ENCODE results near the gene RPUSD4.

DNA sequence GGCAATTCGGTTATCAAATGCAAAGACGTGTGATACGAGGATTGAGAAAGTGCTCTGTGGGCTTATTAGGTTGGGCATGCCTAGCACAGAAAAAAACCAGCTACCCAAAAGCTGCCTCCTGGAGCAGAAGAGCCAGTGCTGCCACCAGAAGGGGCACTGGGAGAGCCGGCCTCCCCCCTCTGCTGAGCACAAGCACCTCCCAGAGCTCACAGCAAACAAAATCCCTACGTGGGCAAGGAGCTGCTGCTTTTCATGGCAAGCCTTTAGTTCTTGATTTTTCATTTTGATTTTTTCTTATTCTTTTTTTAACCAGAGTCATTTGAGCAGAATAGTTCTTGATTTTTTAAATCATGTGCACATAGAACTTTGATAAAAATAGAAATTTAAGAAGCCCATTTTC, 12.8 kb downstream of the RPUSD4 start:
- TF ChIP-seq, protein P1, sequence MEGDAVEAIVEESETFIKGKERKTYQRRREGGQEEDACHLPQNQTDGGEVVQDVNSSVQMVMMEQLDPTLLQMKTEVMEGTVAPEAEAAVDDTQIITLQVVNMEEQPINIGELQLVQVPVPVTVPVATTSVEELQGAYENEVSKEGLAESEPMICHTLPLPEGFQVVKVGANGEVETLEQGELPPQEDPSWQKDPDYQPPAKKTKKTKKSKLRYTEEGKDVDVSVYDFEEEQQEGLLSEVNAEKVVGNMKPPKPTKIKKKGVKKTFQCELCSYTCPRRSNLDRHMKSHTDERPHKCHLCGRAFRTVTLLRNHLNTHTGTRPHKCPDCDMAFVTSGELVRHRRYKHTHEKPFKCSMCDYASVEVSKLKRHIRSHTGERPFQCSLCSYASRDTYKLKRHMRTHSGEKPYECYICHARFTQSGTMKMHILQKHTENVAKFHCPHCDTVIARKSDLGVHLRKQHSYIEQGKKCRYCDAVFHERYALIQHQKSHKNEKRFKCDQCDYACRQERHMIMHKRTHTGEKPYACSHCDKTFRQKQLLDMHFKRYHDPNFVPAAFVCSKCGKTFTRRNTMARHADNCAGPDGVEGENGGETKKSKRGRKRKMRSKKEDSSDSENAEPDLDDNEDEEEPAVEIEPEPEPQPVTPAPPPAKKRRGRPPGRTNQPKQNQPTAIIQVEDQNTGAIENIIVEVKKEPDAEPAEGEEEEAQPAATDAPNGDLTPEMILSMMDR (conservative IDR thresholded peaks at IDR 0.05; ENCODE audit: low read length), result no peak
- TF ChIP-seq EZH2phosphoT487 (IDR thresholded peaks at IDR 0.05; ENCODE audit: borderline replicate concordance, low read depth, low read length), result no peak
